ENCODE measurements around the gene DSTN.

The DSTN gene

GRCh38 chr20:17595856-17596255 lies 26.0 kb downstream of the DSTN start:
- H3K27ac ChIP-seq (ENCODE audit: low read length) = no peak overlapping the region
- no peaks in the 10 kb centered on the region for H3K9me3 ChIP-seq (ENCODE audit: control insufficient read depth, insufficient read depth, low read length)
- H3K36me3 ChIP-seq (ENCODE audit: control insufficient read depth, insufficient read depth, low read length) = no peaks in the 10 kb centered on the region
- DNase-seq (ENCODE audit: low read depth, low spot score) = no peak
- H3K4me3 ChIP-seq (ENCODE audit: low read length) = no peak overlapping the region
- H3K27me3 ChIP-seq (ENCODE audit: control insufficient read depth, insufficient read depth, low read length) = no peaks in the 10 kb centered on the region
- WGBS (ENCODE audit: insufficient coverage, insufficient read length) = no CpG with 5 or more reads among the region's 2 CpGs
- H3K4me1 ChIP-seq (ENCODE audit: control insufficient read depth, insufficient read depth, low read length) = peaks cover 7% of the 10 kb centered on the region; the same call in 1 of the 2 replicates

- H3K4me1 ChIP-seq (ENCODE audit: control insufficient read depth, insufficient read depth, low read length) = peaks cover 7% of the 10 kb centered on the region; the same call in 1 of the 2 replicates
- no peak for DNase-seq (ENCODE audit: low read depth, low spot score)
- H3K9me3 ChIP-seq (ENCODE audit: control insufficient read depth, insufficient read depth, low read length) = no peaks in the 10 kb centered on the region
- no peaks in the 10 kb centered on the region for H3K27me3 ChIP-seq (ENCODE audit: control insufficient read depth, insufficient read depth, low read length)
- H3K27ac ChIP-seq (ENCODE audit: low read length) = no peak overlapping the region
- no CpG with 5 or more reads among the region's 1 CpG for WGBS (ENCODE audit: insufficient coverage, insufficient read length)
- H3K36me3 ChIP-seq (ENCODE audit: control insufficient read depth, insufficient read depth, low read length) = no peaks in the 10 kb centered on the region
- no peak overlapping the region for H3K4me3 ChIP-seq (ENCODE audit: low read length)
Observed at GRCh38 chr20:17598013-17598550, 28.2 kb downstream of the DSTN start.

- WGBS (ENCODE audit: insufficient coverage, insufficient read length) = no CpG with 5 or more reads among the region's 4 CpGs
- no peaks in the 10 kb centered on the region for H3K36me3 ChIP-seq (ENCODE audit: control insufficient read depth, insufficient read depth, low read length)
- no peak overlapping the region for H3K27ac ChIP-seq (ENCODE audit: low read length)
- no peaks in the 10 kb centered on the region for H3K27me3 ChIP-seq (ENCODE audit: control insufficient read depth, insufficient read depth, low read length)
- DNase-seq (ENCODE audit: low read depth, low spot score) = no peak
- H3K4me1 ChIP-seq (ENCODE audit: control insufficient read depth, insufficient read depth, low read length) = peaks cover 3% of the 10 kb centered on the region; the same call in 1 of the 2 replicates
- no peak overlapping the region for H3K4me3 ChIP-seq (ENCODE audit: low read length)
- H3K9me3 ChIP-seq (ENCODE audit: control insufficient read depth, insufficient read depth, low read length) = no peaks in the 10 kb centered on the region
Observed at GRCh38 chr20:17601957-17602356, 32.1 kb downstream of the DSTN start.

- Histone ChIP-seq H3K4me3 (ENCODE audit: low read length) (no peak overlapping the region), H3K4me1 (ENCODE audit: control insufficient read depth, insufficient read depth, low read length) (peaks cover 3% of the 10 kb centered on the region; the same call in 1 of the 2 replicates), H3K27ac (ENCODE audit: low read length) (no peak overlapping the region), H3K36me3 (ENCODE audit: control insufficient read depth, insufficient read depth, low read length) (no peaks in the 10 kb centered on the region), H3K9me3 (ENCODE audit: control insufficient read depth, insufficient read depth, low read length) (no peaks in the 10 kb centered on the region), H3K27me3 (ENCODE audit: control insufficient read depth, insufficient read depth, low read length) (no peaks in the 10 kb centered on the region)
- no peak for DNase-seq (ENCODE audit: low read depth, low spot score)
- no CpG with 5 or more reads among the region's 4 CpGs for WGBS (ENCODE audit: insufficient coverage, insufficient read length)
Observed at GRCh38 chr20:17602493-17602892, 32.6 kb downstream of the DSTN start.

- Histone ChIP-seq H3K4me1 (ENCODE audit: control insufficient read depth, insufficient read depth, low read length) (no peaks in the 10 kb centered on the region), H3K27me3 (ENCODE audit: control insufficient read depth, insufficient read depth, low read length) (no peaks in the 10 kb centered on the region), H3K36me3 (ENCODE audit: control insufficient read depth, insufficient read depth, low read length) (no peaks in the 10 kb centered on the region; the same call in 1 of the 2 replicates), H3K9me3 (ENCODE audit: control insufficient read depth, insufficient read depth, low read length) (no peaks in the 10 kb centered on the region), H3K4me3 (ENCODE audit: low read length) (no peak overlapping the region), H3K27ac (ENCODE audit: low read length) (no peak overlapping the region)
- no peak for DNase-seq (ENCODE audit: low read depth, low spot score)
- WGBS (ENCODE audit: insufficient coverage, insufficient read length) = no CpG with 5 or more reads among the region's 5 CpGs
Observed at GRCh38 chr20:17605131-17605660, 35.3 kb downstream of the DSTN start.

GRCh38 chr20:17606001-17606400 lies 36.1 kb downstream of the DSTN start:
- no CpG with 5 or more reads among the region's 2 CpGs for WGBS (ENCODE audit: insufficient coverage, insufficient read length)
- no peaks in the 10 kb centered on the region for H3K27me3 ChIP-seq (ENCODE audit: control insufficient read depth, insufficient read depth, low read length)
- H3K4me1 ChIP-seq (ENCODE audit: control insufficient read depth, insufficient read depth, low read length) = peaks cover 2% of the 10 kb centered on the region
- H3K36me3 ChIP-seq (ENCODE audit: control insufficient read depth, insufficient read depth, low read length) = no peaks in the 10 kb centered on the region; the same call in 1 of the 2 replicates
- DNase-seq (ENCODE audit: low read depth, low spot score) = no peak
- H3K9me3 ChIP-seq (ENCODE audit: control insufficient read depth, insufficient read depth, low read length) = no peaks in the 10 kb centered on the region
- no peak overlapping the region for H3K4me3 ChIP-seq (ENCODE audit: low read length)
- H3K27ac ChIP-seq (ENCODE audit: low read length) = no peak overlapping the region

GRCh38 chr20:17608701-17609497 lies 39.0 kb downstream of the DSTN start:
- H3K36me3 ChIP-seq (ENCODE audit: control insufficient read depth, insufficient read depth, low read length) = no peaks in the 10 kb centered on the region; the same call in 1 of the 2 replicates
- peaks cover 4% of the 10 kb centered on the region for H3K4me1 ChIP-seq (ENCODE audit: control insufficient read depth, insufficient read depth, low read length)
- H3K4me3 ChIP-seq (ENCODE audit: low read length) = no peak overlapping the region
- H3K9me3 ChIP-seq (ENCODE audit: control insufficient read depth, insufficient read depth, low read length) = no peaks in the 10 kb centered on the region
- H3K27ac ChIP-seq (ENCODE audit: low read length) = no peak overlapping the region
- DNase-seq (ENCODE audit: low read depth, low spot score) = no peak
- no peaks in the 10 kb centered on the region for H3K27me3 ChIP-seq (ENCODE audit: control insufficient read depth, insufficient read depth, low read length)
- WGBS (ENCODE audit: insufficient coverage, insufficient read length) = no CpG with 5 or more reads among the region's 3 CpGs

- no peak overlapping the region for H3K27ac ChIP-seq (ENCODE audit: low read length)
- no CpG with 5 or more reads among the region's 8 CpGs for WGBS (ENCODE audit: insufficient coverage, insufficient read length)
- H3K27me3 ChIP-seq (ENCODE audit: control insufficient read depth, insufficient read depth, low read length) = no peaks in the 10 kb centered on the region
- H3K9me3 ChIP-seq (ENCODE audit: control insufficient read depth, insufficient read depth, low read length) = no peaks in the 10 kb centered on the region
- H3K4me3 ChIP-seq (ENCODE audit: low read length) = no peak overlapping the region
- peaks cover 2% of the 10 kb centered on the region; the same call in 1 of the 2 replicates for H3K36me3 ChIP-seq (ENCODE audit: control insufficient read depth, insufficient read depth, low read length)
- H3K4me1 ChIP-seq (ENCODE audit: control insufficient read depth, insufficient read depth, low read length) = peaks cover 4% of the 10 kb centered on the region
- no peak for DNase-seq (ENCODE audit: low read depth, low spot score)
Observed at GRCh38 chr20:17609811-17610377, 40.0 kb downstream of the DSTN start.

- Histone ChIP-seq H3K4me3 (ENCODE audit: low read length) (no peak overlapping the region), H3K27me3 (ENCODE audit: control insufficient read depth, insufficient read depth, low read length) (no peaks in the 10 kb centered on the region), H3K36me3 (ENCODE audit: control insufficient read depth, insufficient read depth, low read length) (peaks cover 8% of the 10 kb centered on the region; the same call in 1 of the 2 replicates), H3K4me1 (ENCODE audit: control insufficient read depth, insufficient read depth, low read length) (peaks cover 4% of the 10 kb centered on the region), H3K27ac (ENCODE audit: low read length) (no peak overlapping the region), H3K9me3 (ENCODE audit: control insufficient read depth, insufficient read depth, low read length) (no peaks in the 10 kb centered on the region)
- DNase-seq (ENCODE audit: low read depth, low spot score) = no peak
- WGBS (ENCODE audit: insufficient coverage, insufficient read length) = no CpG with 5 or more reads among the region's 19 CpGs
Observed at GRCh38 chr20:17610566-17611289, 40.9 kb downstream of the DSTN start.

GRCh38 chr20:17611290-17611539 lies 41.3 kb downstream of the DSTN start:
- no CpG with 5 or more reads among the region's 6 CpGs for WGBS (ENCODE audit: insufficient coverage, insufficient read length)
- Histone ChIP-seq H3K4me3 (ENCODE audit: low read length) (no peak overlapping the region), H3K27ac (ENCODE audit: low read length) (no peak overlapping the region), H3K36me3 (ENCODE audit: control insufficient read depth, insufficient read depth, low read length) (peaks cover 8% of the 10 kb centered on the region), H3K4me1 (ENCODE audit: control insufficient read depth, insufficient read depth, low read length) (peaks cover 4% of the 10 kb centered on the region), H3K27me3 (ENCODE audit: control insufficient read depth, insufficient read depth, low read length) (no peaks in the 10 kb centered on the region), H3K9me3 (ENCODE audit: control insufficient read depth, insufficient read depth, low read length) (no peaks in the 10 kb centered on the region)
- no peak for DNase-seq (ENCODE audit: low read depth, low spot score)
